ENCODE results near the gene GRIP2.

The GRIP2 gene

DNA sequence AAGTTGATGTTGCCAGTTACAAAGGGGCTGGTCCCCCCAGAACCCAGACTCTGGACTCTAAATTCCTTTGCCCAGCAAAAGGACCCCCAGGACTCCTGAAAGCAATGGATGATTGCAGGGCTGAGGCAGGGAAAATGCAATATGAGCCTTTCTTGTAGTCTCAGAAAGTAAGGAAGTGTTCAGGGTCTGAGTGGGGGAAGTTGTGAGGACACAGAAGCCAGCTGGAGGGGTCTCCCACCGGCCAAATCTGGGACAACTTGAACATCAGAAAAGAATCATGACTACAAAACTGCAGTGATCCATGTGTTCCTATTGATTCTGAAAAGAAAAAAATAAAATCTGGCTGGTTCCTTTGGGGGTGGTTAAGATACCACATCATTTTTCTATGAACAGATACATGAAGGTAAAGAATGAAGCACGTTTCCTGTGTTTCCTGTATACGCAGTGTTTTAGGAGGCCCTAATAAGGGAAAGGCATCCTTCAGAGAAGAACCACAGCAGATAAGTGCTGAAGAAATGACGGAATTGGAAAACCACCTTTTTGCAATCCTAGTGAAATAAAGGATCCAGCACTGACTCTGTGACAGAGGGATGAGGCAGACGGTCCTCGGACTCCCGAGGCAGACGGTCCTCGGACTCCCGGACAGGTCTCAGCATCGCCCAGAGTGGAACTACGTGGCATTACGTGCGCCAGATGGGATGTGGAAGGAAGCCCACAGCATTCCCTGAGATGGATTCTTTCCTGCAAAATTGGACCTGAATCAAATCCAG lies 22.2 kb upstream of the GRIP2 start:
- DNase-seq, result no peak
- no peaks in the 10 kb centered on the region for H3K27me3 ChIP-seq (replicated peaks; ENCODE audit: control insufficient read depth, insufficient read depth, low read length, poor library complexity, severe bottlenecking)
- no peak overlapping the region for H3K27ac ChIP-seq (ENCODE audit: insufficient read depth, low read length, poor library complexity, severe bottlenecking)
- no peaks in the 10 kb centered on the region for H3K9me3 ChIP-seq (ENCODE audit: control insufficient read depth, low read length)
- no peak overlapping the region for H3K4me3 ChIP-seq (ENCODE audit: insufficient read depth, low read depth, low read length, poor library complexity, severe bottlenecking)
- H3K36me3 ChIP-seq (ENCODE audit: control insufficient read depth, insufficient read depth, low read length), result no peaks in the 10 kb centered on the region
- H3K4me1 ChIP-seq (ENCODE audit: control insufficient read depth, insufficient read depth, low read length, poor library complexity, severe bottlenecking), result no peaks in the 10 kb centered on the region

DNA sequence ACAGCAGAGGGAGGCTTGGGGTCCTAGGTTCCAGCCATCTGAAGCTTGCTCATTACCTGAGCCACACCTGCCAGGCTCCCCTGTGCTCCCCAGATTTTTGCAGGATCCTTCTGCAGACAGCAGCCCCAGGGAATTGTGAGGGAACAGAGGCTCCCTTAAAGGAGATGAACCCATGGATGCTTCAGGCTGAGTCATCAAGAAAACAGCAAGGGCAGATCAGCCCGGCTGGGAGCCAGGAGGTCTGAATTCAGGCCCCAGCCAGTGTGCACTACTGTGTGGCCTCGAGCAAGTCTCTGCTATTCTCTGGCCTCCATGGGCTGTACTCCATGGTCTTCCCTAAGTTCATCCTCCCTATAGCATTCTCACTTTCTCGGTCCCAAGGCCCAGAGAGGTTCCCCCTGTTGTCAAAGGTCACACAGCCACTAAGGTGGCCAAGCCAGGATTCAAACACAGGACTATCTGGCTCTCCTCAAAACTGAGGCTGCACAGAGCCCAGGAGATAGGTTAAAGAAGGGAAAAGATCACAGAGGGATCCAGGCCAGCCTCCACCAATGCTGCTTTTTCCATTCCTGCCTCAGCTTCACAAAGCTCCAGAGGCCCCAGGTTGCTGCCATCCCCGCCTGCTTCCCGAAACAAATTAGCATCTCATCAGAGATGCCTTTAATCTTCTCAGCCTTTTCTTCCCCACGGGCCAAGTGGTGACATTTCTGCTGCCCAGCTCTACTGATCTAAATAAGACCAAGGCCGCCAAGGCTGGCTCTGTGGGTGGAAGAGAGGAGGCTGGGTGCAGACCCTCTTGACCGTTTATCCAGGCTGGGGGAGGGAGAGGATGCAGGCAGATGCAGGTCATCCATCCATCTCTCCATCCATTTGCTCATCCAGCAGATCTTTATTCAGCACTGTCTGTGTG lies 21.2 kb upstream of the GRIP2 start:
- Histone ChIP-seq H3K36me3 (ENCODE audit: control insufficient read depth, insufficient read depth, low read length) (no peaks in the 10 kb centered on the region), H3K9me3 (ENCODE audit: control insufficient read depth, low read length) (no peaks in the 10 kb centered on the region), H3K27me3 (replicated peaks; ENCODE audit: control insufficient read depth, insufficient read depth, low read length, poor library complexity, severe bottlenecking) (no peaks in the 10 kb centered on the region), H3K4me3 (ENCODE audit: insufficient read depth, low read depth, low read length, poor library complexity, severe bottlenecking) (no peak overlapping the region), H3K27ac (ENCODE audit: insufficient read depth, low read length, poor library complexity, severe bottlenecking) (no peak overlapping the region), H3K4me1 (ENCODE audit: control insufficient read depth, insufficient read depth, low read length, poor library complexity, severe bottlenecking) (no peaks in the 10 kb centered on the region)
- no peak for DNase-seq

DNA sequence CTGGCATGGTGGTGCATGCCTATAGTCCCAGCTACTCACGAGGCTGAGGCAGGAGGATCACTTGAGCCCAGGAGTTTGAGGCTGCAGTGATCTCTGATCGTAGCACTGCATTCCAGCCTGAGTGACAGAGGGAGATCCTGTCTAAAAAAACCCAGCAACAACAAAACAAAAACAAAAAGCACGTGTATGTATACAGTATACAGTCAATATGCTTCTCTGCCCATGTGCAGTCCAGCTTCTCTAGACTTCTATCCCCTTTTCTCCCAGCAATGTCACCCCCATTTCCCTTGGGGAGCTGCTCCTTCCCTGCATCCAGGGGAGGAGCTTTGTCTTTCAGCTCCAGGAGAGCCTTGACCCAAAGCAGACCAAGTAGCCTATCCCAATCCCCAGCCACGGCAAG lies 20.0 kb upstream of the GRIP2 start:
- no peak for DNase-seq
- Histone ChIP-seq H3K9me3 (ENCODE audit: control insufficient read depth, low read length) (no peaks in the 10 kb centered on the region), H3K4me1 (ENCODE audit: control insufficient read depth, insufficient read depth, low read length, poor library complexity, severe bottlenecking) (no peaks in the 10 kb centered on the region), H3K4me3 (ENCODE audit: insufficient read depth, low read depth, low read length, poor library complexity, severe bottlenecking) (no peak overlapping the region), H3K27ac (ENCODE audit: insufficient read depth, low read length, poor library complexity, severe bottlenecking) (no peak overlapping the region), H3K27me3 (replicated peaks; ENCODE audit: control insufficient read depth, insufficient read depth, low read length, poor library complexity, severe bottlenecking) (no peaks in the 10 kb centered on the region), H3K36me3 (ENCODE audit: control insufficient read depth, insufficient read depth, low read length) (no peaks in the 10 kb centered on the region)

DNA sequence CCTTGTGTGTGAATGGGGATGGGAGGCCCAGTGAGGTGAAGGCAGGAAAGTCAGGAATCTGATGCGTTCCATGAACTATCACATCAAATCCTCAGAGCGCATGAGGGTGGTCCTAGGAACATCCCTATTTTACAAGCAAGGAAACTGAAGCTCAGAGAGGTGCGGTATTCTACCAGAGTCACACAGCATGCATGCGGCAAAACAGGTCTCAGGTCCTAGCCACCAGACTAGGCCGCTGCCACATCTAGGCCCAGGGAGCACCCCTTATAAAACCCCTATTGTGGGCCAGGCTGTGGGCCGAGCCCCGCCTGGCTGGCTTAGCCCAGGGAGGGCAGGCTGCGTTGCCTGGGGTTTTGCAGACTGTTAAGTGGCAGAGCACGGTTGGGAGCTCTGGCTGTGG lies 17.9 kb upstream of the GRIP2 start:
- Histone ChIP-seq H3K4me3 (ENCODE audit: insufficient read depth, low read depth, low read length, poor library complexity, severe bottlenecking) (no peak overlapping the region), H3K4me1 (ENCODE audit: control insufficient read depth, insufficient read depth, low read length, poor library complexity, severe bottlenecking) (no peaks in the 10 kb centered on the region), H3K9me3 (ENCODE audit: control insufficient read depth, low read length) (no peaks in the 10 kb centered on the region), H3K27ac (ENCODE audit: insufficient read depth, low read length, poor library complexity, severe bottlenecking) (no peak overlapping the region), H3K36me3 (ENCODE audit: control insufficient read depth, insufficient read depth, low read length) (no peaks in the 10 kb centered on the region), H3K27me3 (replicated peaks; ENCODE audit: control insufficient read depth, insufficient read depth, low read length, poor library complexity, severe bottlenecking) (peaks cover 2% of the 10 kb centered on the region)
- no peak for DNase-seq

DNA sequence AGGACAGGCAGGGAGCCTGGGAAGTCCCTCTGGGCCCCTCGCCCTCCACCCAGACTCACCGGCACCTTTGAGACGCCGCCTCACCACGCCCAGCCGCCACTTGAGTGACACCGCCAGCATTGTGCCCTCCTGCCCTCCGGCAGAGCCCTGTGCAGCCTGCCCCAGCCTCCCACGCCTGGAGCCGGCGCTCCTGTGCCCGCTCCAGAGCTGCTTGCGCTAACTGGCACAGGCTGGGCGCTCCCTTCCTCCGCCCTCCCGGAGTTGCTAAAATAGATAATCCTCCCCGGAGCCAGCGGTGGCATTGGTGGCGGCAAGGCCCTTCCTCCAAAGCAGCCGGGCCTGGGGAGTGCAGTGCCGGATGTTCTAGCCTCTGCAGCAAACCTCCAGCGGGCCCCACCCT lies 15.7 kb upstream of the GRIP2 start:
- no peak overlapping the region for H3K4me3 ChIP-seq (ENCODE audit: insufficient read depth, low read depth, low read length, poor library complexity, severe bottlenecking)
- peaks cover 2% of the 10 kb centered on the region for H3K27me3 ChIP-seq (replicated peaks; ENCODE audit: control insufficient read depth, insufficient read depth, low read length, poor library complexity, severe bottlenecking)

DNA sequence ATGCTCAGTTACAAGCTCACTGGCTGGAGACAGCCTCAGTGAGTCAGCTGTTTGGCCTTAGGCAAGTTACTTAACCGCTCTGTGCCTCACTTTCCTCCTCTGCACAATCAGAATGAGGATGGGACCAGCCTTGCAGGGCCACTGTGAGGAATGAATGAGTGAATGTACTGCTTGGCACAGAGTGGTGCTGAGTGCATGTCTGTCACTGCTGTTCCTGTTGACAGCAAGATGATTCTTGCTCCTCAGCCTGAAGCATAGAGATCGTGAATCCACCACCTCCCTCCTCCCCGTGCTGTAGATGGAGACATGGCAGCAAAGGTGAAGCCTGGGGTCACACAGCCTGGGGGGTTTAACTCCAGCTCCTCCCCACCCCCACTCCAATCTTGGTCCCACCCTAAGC lies 14.6 kb upstream of the GRIP2 start:
- H3K9me3 ChIP-seq (ENCODE audit: control insufficient read depth, low read length), result no peaks in the 10 kb centered on the region
- H3K27ac ChIP-seq (ENCODE audit: insufficient read depth, low read length, poor library complexity, severe bottlenecking), result no peak overlapping the region
- peaks cover 2% of the 10 kb centered on the region for H3K27me3 ChIP-seq (replicated peaks; ENCODE audit: control insufficient read depth, insufficient read depth, low read length, poor library complexity, severe bottlenecking)
- H3K36me3 ChIP-seq (ENCODE audit: control insufficient read depth, insufficient read depth, low read length), result no peaks in the 10 kb centered on the region
- DNase-seq, result no peak
- no peaks in the 10 kb centered on the region for H3K4me1 ChIP-seq (ENCODE audit: control insufficient read depth, insufficient read depth, low read length, poor library complexity, severe bottlenecking)
- H3K4me3 ChIP-seq (ENCODE audit: insufficient read depth, low read depth, low read length, poor library complexity, severe bottlenecking), result no peak overlapping the region

More for the DNA sequence above, 15.7 kb upstream of the GRIP2 start:
- H3K36me3 ChIP-seq (ENCODE audit: control insufficient read depth, insufficient read depth, low read length), result no peaks in the 10 kb centered on the region
- no peak overlapping the region for H3K27ac ChIP-seq (ENCODE audit: insufficient read depth, low read length, poor library complexity, severe bottlenecking)
- H3K4me1 ChIP-seq (ENCODE audit: control insufficient read depth, insufficient read depth, low read length, poor library complexity, severe bottlenecking), result no peaks in the 10 kb centered on the region
- no peak for DNase-seq
- no peaks in the 10 kb centered on the region for H3K9me3 ChIP-seq (ENCODE audit: control insufficient read depth, low read length)

DNA sequence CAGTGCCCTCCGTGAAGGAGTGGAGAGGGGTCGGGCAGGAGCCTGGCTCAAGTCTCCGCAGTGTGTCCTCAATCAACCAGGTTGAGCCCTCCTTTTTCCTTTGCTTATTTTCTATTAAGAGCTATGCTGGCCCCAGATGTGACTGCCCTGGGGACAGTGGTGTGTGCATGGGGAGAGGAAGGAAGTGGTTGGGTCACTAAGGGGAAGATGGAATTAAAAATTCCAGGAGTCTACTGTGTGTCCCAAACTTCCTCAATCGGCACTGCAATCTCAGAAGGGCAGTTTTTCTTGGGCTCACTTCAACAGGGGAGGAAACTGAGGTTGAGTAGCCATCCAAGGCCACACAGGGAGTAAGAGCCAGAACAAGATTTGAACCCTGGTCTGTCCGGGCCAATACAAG lies 13.7 kb upstream of the GRIP2 start:
- Histone ChIP-seq H3K27ac (ENCODE audit: insufficient read depth, low read length, poor library complexity, severe bottlenecking) (no peak overlapping the region), H3K4me3 (ENCODE audit: insufficient read depth, low read depth, low read length, poor library complexity, severe bottlenecking) (no peak overlapping the region), H3K27me3 (replicated peaks; ENCODE audit: control insufficient read depth, insufficient read depth, low read length, poor library complexity, severe bottlenecking) (peaks cover 2% of the 10 kb centered on the region), H3K4me1 (ENCODE audit: control insufficient read depth, insufficient read depth, low read length, poor library complexity, severe bottlenecking) (no peaks in the 10 kb centered on the region), H3K9me3 (ENCODE audit: control insufficient read depth, low read length) (no peaks in the 10 kb centered on the region), H3K36me3 (ENCODE audit: control insufficient read depth, insufficient read depth, low read length) (no peaks in the 10 kb centered on the region)
- no peak for DNase-seq

DNA sequence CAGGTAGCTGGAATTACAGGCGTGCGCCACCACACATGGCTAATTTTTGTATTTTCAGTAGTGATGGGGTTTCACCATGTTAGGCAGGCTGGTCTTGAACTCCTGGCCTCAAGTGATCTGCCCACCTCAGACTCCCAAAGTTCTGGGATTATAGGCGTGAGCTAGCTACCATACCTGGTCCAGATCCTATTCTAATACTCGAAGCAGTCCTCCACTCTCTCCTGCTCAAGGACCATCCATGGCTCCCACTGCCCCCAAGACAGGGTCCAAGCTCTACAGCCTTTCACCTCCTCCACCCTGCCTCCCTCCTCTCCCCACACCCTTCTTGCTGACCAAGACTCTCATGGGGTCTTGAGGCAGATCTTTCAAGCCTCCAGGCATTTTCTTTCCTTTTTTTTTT lies 12.6 kb upstream of the GRIP2 start:
- H3K4me3 ChIP-seq (ENCODE audit: insufficient read depth, low read depth, low read length, poor library complexity, severe bottlenecking), result no peak overlapping the region
- H3K9me3 ChIP-seq (ENCODE audit: control insufficient read depth, low read length), result no peaks in the 10 kb centered on the region
- no peaks in the 10 kb centered on the region for H3K36me3 ChIP-seq (ENCODE audit: control insufficient read depth, insufficient read depth, low read length)
- no peaks in the 10 kb centered on the region for H3K4me1 ChIP-seq (ENCODE audit: control insufficient read depth, insufficient read depth, low read length, poor library complexity, severe bottlenecking)
- H3K27ac ChIP-seq (ENCODE audit: insufficient read depth, low read length, poor library complexity, severe bottlenecking), result no peak overlapping the region
- peaks cover 2% of the 10 kb centered on the region for H3K27me3 ChIP-seq (replicated peaks; ENCODE audit: control insufficient read depth, insufficient read depth, low read length, poor library complexity, severe bottlenecking)
- no peak for DNase-seq

DNA sequence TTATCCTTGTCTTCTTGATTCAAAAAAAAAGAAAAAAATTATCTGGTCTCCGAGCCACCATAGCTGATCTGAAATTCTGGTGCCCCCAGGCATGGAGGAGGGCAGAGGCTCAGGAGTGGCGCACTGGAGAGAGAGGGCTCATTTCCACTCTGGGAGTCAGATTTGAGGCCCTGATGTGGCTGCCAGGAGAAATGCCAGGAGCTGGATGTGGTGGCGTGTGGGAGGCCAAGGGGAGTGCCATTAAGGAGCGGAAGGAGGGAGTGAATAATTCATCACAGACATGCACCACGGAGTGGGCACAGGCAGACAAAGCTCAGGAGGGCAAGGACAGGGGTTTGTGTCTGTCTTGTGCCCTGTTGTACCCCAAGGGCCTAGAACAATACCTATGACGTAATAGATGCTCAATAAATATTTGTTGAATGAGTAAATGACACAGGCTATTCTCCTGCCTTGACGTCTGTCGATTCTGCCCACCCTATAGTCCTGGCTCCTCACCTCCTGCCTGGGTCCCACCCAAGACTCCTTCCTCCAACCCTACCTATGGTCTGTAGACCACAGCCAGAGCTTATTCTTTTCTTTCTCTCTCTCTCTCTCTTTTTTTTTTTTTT lies 12.0 kb upstream of the GRIP2 start:
- H3K9me3 ChIP-seq (ENCODE audit: control insufficient read depth, low read length), result no peaks in the 10 kb centered on the region
- no peak overlapping the region for H3K27ac ChIP-seq (ENCODE audit: insufficient read depth, low read length, poor library complexity, severe bottlenecking)
- no peaks in the 10 kb centered on the region for H3K4me1 ChIP-seq (ENCODE audit: control insufficient read depth, insufficient read depth, low read length, poor library complexity, severe bottlenecking)
- no peaks in the 10 kb centered on the region for H3K36me3 ChIP-seq (ENCODE audit: control insufficient read depth, insufficient read depth, low read length)
- no peak for DNase-seq
- peaks cover 2% of the 10 kb centered on the region for H3K27me3 ChIP-seq (replicated peaks; ENCODE audit: control insufficient read depth, insufficient read depth, low read length, poor library complexity, severe bottlenecking)
- no peak overlapping the region for H3K4me3 ChIP-seq (ENCODE audit: insufficient read depth, low read depth, low read length, poor library complexity, severe bottlenecking)
